Kasumi-1 (cell line): Measurements from ENCODE around the gene MAN1A2.
A peak's percentile ranks its signal among the peaks of the same experiment; 100 is the strongest.

Experiments
- DNase-seq, 2 experiments: peaks; one replicate each; lab custom pipeline; 2025; lab: John Stamatoyannopoulos, UW

MAN1A2 gene

GRCh38 chr1:117559139-117559538, 191.9 kb downstream of the MAN1A2 start:
- no peak for DNase-seq

DNA sequence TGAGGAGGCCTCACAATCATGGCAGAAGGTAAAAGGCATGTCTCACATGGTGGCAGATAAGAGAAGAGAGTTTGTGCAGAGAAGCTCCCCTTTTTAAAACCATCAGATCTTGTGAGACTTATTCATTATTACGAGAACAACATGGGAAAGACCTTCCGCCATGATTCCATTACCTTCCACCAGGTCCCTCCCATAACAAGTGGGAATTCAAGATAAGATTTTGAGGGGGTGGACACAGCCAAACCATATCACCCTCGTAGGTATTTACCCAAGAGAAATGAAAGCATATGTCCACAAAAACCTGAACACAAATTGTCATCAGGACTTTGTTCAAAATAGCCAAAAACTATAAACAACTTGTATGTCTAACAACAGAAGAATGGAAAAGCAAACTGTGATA, 192.7 kb downstream of the MAN1A2 start:
- no peak for DNase-seq

DNA sequence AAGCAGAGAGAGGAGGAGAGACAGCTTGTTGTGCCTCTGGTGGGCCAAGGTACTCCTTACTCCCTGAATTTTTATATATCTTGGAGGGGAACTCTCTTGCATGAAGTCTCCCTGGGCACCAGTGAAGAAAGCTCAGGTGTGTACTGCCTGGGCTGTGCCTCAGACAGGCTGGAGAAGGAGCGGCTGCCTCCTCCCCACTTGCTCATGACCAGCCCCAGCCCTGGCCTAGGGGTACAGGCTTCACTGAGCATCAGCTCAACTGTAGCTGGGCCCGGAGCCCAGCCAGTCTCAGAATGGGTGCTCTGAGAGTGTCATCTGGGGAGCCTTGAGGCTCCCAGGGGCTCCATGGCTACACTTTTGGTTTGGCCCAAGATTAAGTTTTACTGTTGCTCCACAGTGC, 193.8 kb downstream of the MAN1A2 start:
- no peak for DNase-seq

DNA sequence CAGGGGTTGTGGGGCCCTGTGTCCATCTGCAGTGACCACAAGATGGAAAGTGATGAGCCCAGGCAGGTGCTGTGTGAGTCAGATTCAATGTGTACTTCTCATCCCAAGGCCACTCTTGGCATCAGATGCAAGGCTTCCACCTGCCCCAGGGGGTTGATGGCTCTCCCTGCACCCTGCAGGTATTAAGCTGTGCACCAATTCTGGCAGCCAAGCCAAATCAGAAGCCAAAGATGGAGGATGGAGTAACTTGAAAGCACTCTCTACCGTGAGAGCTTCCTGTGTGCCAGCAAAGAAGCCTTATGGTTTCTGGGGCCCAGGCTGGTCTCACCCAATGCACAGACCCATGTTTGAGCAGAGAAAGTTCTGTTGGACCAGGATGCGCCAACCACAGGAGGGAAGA, 194.3 kb downstream of the MAN1A2 start:
- DNase-seq: no peak

- peak in 1 of 2 experiments; percentile 8 for DNase-seq
Observed at GRCh38 chr1:117562581-117563491, 195.6 kb downstream of the MAN1A2 start.

- no peak for DNase-seq
Observed at GRCh38 chr1:117563492-117563875, 196.2 kb downstream of the MAN1A2 start.

GRCh38 chr1:117564227-117565075, 197.2 kb downstream of the MAN1A2 start:
- DNase-seq: peak; percentile 33 to 36

- no peak for DNase-seq
Observed at GRCh38 chr1:117565076-117565556, 197.9 kb downstream of the MAN1A2 start.

- DNase-seq: no peak
Observed at GRCh38 chr1:117565745-117566455, 198.7 kb downstream of the MAN1A2 start.

GRCh38 chr1:117566556-117566955, 199.3 kb downstream of the MAN1A2 start:
- no peak for DNase-seq

GRCh38 chr1:117567435-117567834, 200.2 kb downstream of the MAN1A2 start:
- DNase-seq: no peak

DNA sequence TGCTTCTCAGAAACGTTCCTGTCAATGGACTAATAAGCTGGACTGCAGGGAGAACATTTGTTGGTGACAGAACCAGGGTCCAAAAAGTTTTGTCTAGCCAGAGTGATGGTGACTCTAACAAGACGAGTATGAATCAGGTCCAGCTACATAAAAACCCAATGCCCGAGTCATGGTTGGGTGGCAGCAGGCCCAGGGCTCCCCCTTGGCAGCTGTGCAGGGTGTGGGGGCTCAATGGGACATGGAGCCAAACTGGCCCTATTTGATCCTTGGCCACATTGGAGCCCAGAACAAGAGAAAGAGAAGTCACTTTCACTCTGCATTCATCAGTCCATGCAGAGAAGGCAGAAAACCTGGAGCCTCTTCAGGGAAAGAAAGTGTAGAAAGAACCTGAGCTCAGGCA, 200.7 kb downstream of the MAN1A2 start:
- DNase-seq: no peak

GRCh38 chr1:117568999-117569398, 201.8 kb downstream of the MAN1A2 start:
- no peak for DNase-seq

- no peak for DNase-seq
Observed at GRCh38 chr1:117569856-117570255, 202.6 kb downstream of the MAN1A2 start.

GRCh38 chr1:117570988-117571409, 203.8 kb downstream of the MAN1A2 start:
- no peak for DNase-seq

DNA sequence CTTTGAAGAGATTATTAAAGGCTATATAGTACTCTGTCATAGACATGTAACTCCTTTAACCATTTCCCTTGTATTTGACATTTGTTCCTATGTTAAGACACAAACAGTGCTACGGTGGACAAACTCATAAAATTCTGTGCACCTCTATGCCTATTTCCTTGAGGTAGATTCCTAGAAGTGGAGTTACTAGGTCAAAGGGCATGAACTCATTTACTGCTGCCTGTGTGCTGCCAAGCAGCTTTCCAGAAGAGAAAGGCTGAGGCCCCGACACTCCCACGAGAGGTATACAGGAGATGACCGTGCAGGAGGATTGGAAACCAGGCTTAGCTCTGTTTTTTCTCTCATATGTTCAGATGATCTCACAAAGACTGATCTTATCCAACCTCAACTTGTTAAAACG, 204.2 kb downstream of the MAN1A2 start:
- DNase-seq: no peak

GRCh38 chr1:117572546-117572945, 205.3 kb downstream of the MAN1A2 start:
- peak in 1 of 2 experiments; percentile 28 for DNase-seq

GRCh38 chr1:117573386-117574023, 206.3 kb downstream of the MAN1A2 start:
- DNase-seq: peak in 1 of 2 experiments; percentile 1

- DNase-seq: no peak
Observed at GRCh38 chr1:117574161-117574835, 207.0 kb downstream of the MAN1A2 start.

GRCh38 chr1:117575586-117576225, 208.5 kb downstream of the MAN1A2 start:
- no peak for DNase-seq
